ENCODE results near the gene SYTL1. TPM values are rescaled to one million over a fixed set of nuclear protein-coding genes. Genes with fewer than 3 reads are reported as not detected.

Gene SYTL1
- total RNA-seq: 1 to 10 TPM in 3 of 9 donors, under 1 TPM in 5, not detected in 1; 0.22 to 2.0 (median 0.91) TPM
- polyA plus RNA-seq: 10 to 100 TPM in 1 of 3 donors, 1 to 10 TPM in 1, not detected in 1; 3.0 to 10.9 TPM
- long read RNA-seq, donor 1: 0 reads
- long read RNA-seq, donor 2: 0 reads
- long read RNA-seq, donor 3: 0 reads
- long read RNA-seq, donor 4: 0 reads
- long read RNA-seq, donor 5, partial matches to known transcripts: 0 of 1 reads
- long read RNA-seq, donor 5, other reads (novel, unspliced or antisense): 0 of 1 reads
- long read RNA-seq, donor 6, partial matches to known transcripts: 1 of 4 reads
- long read RNA-seq, donor 6, other reads (novel, unspliced or antisense): 1 of 4 reads
- long read RNA-seq, donor 7: 0 reads
- long read RNA-seq, donor 8: 0 reads
- long read RNA-seq, donor 9: 0 reads
- long read RNA-seq, donor 10: 0 reads

- 22 to 43% (median 33%) methylated on average over 11 to 22 of the region's 22 CpGs for WGBS, 4 donors
- TF ChIP-seq CTCF (IDR thresholded peaks at IDR 0.05): no peak
- TF ChIP-seq POLR2A (IDR thresholded peaks at IDR 0.05): no peak
Observed at GRCh38 chr1:27341525-27342252, at the start of gene SYTL1. Gene SYTL1, plus strand, starts transcription at chr1:27342022. Its CDS starts 3,313 bp downstream, at chr1:27345335.

GRCh38 chr1:27292106-27292505 is 49.7 kb upstream of the SYTL1 start:
- TF ChIP-seq CTCF (IDR thresholded peaks at IDR 0.05) (no peak), POLR2A (IDR thresholded peaks at IDR 0.05) (no peak)
- Histone ChIP-seq H3K27me3 (no peaks in the 10 kb centered on the region), H3K4me1 (replicated peaks in 1 of 2) (no peaks in the 10 kb centered on the region), H3K9me3 (replicated peaks in 1 of 3) (no peaks in the 10 kb centered on the region), H3K36me3 (replicated peaks in 1 of 2) (peaks cover 0 to 58% of the 10 kb centered on the region in 2 donors), H3K4me3 (no peak overlapping the region), H3K27ac (no peak overlapping the region)
- WGBS, 4 donors: 51 to 65% (median 53%) methylated on average over 4 to 5 of the region's 5 CpGs
- peak in 2 of 7 donors; percentile 18 to 46 for DNase-seq
- intact Hi-C loops (cut with DNase I): loop anchor here in 1 of 2 donors (5.0 kb wide), 1 partner anchor 245 kb away; no protein-coding TSS in a partner anchor

More at GRCh38 chr1:27341525-27342252, at the start of gene SYTL1:
- Histone ChIP-seq H3K27me3 (no peaks in the 10 kb centered on the region), H3K4me1 (replicated peaks in 1 of 2) (peaks cover 0 to 8% of the 10 kb centered on the region in 2 donors), H3K36me3 (replicated peaks in 1 of 2) (peaks cover 0 to under 1% of the 10 kb centered on the region in 2 donors), H3K27ac (peak within 1 kb of the TSS in 1 of 5 donors; percentile 29), H3K9me3 (replicated peaks in 1 of 3) (no peaks in the 10 kb centered on the region), H3K4me3 (no peak within 1 kb of the TSS)
- intact Hi-C loops (cut with DNase I): no loop called here
- DNase-seq: peak in 5 of 7 donors; percentile 51 to 62 (median 56)

GRCh38 chr1:27293915-27294314 is 47.9 kb upstream of the SYTL1 start:
- Histone ChIP-seq H3K4me3 (no peak overlapping the region), H3K9me3 (replicated peaks in 1 of 3) (no peaks in the 10 kb centered on the region), H3K27ac (no peak overlapping the region), H3K36me3 (replicated peaks in 1 of 2) (peaks cover 0 to 65% of the 10 kb centered on the region in 2 donors), H3K4me1 (replicated peaks in 1 of 2) (peaks cover 0 to 5% of the 10 kb centered on the region in 2 donors), H3K27me3 (no peaks in the 10 kb centered on the region)
- intact Hi-C loops (cut with DNase I): loop anchor here in 1 of 2 donors (5.0 kb wide), 1 partner anchor 247 kb away; no protein-coding TSS in a partner anchor
- no peak for TF ChIP-seq POLR2A (IDR thresholded peaks at IDR 0.05)
- TF ChIP-seq CTCF (IDR thresholded peaks at IDR 0.05): no peak
- peak in 2 of 7 donors; percentile 13 to 27 for DNase-seq
- 88 to 100% (median 95%) methylated on average over 4 to 8 of the region's 8 CpGs for WGBS, 4 donors

GRCh38 chr1:27296773-27297291 is 45.0 kb upstream of the SYTL1 start:
- Histone ChIP-seq H3K36me3 (replicated peaks in 1 of 2) (peaks cover 0 to 69% of the 10 kb centered on the region in 2 donors), H3K9me3 (replicated peaks in 1 of 3) (no peaks in the 10 kb centered on the region), H3K27me3 (no peaks in the 10 kb centered on the region), H3K4me1 (replicated peaks in 1 of 2) (peaks cover 0 to 29% of the 10 kb centered on the region in 2 donors), H3K27ac (peak overlapping the region in 1 of 5 donors; percentile 26), H3K4me3 (no peak overlapping the region)
- intact Hi-C loops (cut with DNase I): loop anchor here in 1 of 2 donors (5.0 kb wide), 1 partner anchor 195 kb away; no protein-coding TSS in a partner anchor
- DNase-seq: peak; percentile 63 to 85 (median 72)
- TF ChIP-seq POLR2A (IDR thresholded peaks at IDR 0.05) (no peak), CTCF (IDR thresholded peaks at IDR 0.05) (peak; percentile 46 to 64 (median 52))
- WGBS, 4 donors: 36 to 43% (median 37%) methylated on average over 10 of the region's 10 CpGs

Data from adrenal gland (tissue), 19 donors.